ENCODE results near the gene CPLANE2. TPM values are rescaled to one million over a fixed set of nuclear protein-coding genes. Genes with fewer than 3 reads are reported as not detected.

The CPLANE2 gene
- total RNA-seq, 1 donor from 2014 or later = 3.5 TPM

DNA sequence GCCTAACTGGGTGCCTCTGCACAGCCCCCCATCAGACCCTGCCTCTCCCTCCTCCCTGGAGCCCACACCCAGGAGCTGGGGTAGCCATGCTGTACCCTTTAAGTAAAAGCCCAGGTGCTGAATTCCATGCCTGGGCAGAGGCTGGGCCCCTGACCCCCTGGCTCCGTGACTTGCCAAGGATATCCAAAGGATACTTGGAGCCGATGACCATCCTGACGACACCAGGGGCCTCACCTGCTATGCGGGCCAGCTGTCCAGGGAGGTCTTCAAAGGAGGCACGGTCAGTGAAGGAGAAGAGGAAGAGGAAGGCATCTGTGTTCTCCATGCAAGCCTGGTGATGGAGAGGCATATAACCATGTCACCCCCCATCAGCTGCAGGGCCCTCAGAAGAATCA is 4.7 kb downstream of the CPLANE2 start:
- Mint-ChIP-seq H3K36me3 (ENCODE audit: unreplicated experiment) (no peaks in the 10 kb centered on the region), H3K27ac (ENCODE audit: unreplicated experiment) (no peak overlapping the region), H3K4me3 (ENCODE audit: unreplicated experiment) (no peak overlapping the region), H3K9me3 (ENCODE audit: unreplicated experiment) (peaks cover 2% of the 10 kb centered on the region), H3K4me1 (ENCODE audit: low read depth, unreplicated experiment) (peaks cover 5% of the 10 kb centered on the region), H3K27me3 (ENCODE audit: unreplicated experiment) (peaks cover 14% of the 10 kb centered on the region)
- DNase-seq = no peak
- TF ChIP-seq, protein P1, sequence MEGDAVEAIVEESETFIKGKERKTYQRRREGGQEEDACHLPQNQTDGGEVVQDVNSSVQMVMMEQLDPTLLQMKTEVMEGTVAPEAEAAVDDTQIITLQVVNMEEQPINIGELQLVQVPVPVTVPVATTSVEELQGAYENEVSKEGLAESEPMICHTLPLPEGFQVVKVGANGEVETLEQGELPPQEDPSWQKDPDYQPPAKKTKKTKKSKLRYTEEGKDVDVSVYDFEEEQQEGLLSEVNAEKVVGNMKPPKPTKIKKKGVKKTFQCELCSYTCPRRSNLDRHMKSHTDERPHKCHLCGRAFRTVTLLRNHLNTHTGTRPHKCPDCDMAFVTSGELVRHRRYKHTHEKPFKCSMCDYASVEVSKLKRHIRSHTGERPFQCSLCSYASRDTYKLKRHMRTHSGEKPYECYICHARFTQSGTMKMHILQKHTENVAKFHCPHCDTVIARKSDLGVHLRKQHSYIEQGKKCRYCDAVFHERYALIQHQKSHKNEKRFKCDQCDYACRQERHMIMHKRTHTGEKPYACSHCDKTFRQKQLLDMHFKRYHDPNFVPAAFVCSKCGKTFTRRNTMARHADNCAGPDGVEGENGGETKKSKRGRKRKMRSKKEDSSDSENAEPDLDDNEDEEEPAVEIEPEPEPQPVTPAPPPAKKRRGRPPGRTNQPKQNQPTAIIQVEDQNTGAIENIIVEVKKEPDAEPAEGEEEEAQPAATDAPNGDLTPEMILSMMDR (IDR thresholded peaks at IDR 0.05; ENCODE audit: partially characterized antibody, unreplicated experiment) = no peak

DNA sequence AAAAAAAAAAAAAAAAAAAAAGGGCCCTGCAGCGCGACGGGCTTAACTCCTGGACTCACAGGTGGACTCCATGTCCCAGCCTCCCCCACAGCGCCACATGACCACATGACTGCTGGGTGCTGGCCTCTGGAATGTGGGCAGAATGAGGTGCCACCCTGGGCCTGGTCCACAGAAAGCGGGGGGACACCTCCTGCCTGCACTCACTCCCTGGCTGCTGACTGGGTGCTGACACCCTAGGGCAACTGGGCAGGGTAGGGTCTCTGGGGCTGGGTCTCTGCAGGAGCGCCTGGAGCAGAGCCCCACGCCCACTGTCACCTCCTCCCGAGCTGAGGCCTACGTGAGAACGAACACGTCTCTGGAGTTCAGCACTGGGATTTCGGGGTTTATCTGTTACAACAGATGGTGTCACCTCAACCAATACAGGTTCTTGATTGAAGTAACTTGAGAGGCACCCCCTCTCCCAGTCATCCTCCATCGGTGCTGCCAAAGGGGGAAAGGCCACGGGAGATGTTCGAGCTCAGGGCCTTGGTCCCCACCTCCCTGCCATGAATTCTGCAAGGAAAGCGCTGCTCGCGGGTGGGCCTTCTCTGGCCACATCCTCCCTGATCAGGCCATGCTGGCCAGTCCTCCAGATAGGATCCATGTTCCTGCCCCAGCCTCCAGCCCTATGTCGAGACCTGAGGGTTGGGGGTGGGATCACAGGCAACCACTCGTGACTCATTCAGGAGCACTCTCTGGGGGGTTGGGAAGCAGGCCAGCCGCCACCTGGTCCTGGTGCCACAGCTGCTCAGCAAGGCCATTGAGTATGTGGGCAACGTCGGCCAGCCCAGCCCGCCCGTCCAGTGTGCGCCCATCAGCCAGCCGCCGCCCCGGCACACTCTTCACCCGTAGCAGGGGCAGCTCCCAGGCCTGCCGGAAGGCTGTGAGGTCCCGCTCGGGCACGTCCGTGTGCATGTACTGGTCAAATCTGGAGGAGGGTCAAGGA is 5.4 kb downstream of the CPLANE2 start:
- TF ChIP-seq, protein P1 (IDR thresholded peaks at IDR 0.05; ENCODE audit: partially characterized antibody, unreplicated experiment) = no peak
- H3K4me3 Mint-ChIP-seq (ENCODE audit: unreplicated experiment) = no peak overlapping the region
- no peaks in the 10 kb centered on the region for H3K36me3 Mint-ChIP-seq (ENCODE audit: unreplicated experiment)
- peak; percentile 47 for DNase-seq
- H3K4me1 Mint-ChIP-seq (ENCODE audit: low read depth, unreplicated experiment) = peaks cover 5% of the 10 kb centered on the region
- H3K27ac Mint-ChIP-seq (ENCODE audit: unreplicated experiment) = no peak overlapping the region
- H3K27me3 Mint-ChIP-seq (ENCODE audit: unreplicated experiment) = peaks cover 16% of the 10 kb centered on the region
- peaks cover 4% of the 10 kb centered on the region for H3K9me3 Mint-ChIP-seq (ENCODE audit: unreplicated experiment)

DNA sequence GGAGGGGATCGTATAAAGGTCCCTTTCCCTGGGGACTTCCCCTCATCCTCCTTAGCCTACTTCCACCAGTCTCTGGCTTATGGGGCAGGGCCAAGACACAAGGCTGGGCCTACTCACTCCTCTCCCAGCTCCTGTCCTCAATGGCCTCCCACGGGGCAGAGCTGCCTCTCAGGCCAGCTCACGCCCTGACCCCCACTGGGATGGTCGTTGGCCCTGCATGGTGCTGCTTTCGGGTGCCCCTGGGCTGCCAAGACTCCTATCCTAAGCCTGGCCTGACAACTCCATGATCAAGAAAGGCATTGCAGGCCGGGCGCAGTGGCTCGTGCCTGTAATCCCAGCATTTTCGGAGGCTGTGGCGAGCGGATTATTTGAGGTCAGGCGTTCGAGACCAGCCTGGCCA is 6.2 kb downstream of the CPLANE2 start:
- no peak overlapping the region for H3K27ac Mint-ChIP-seq (ENCODE audit: unreplicated experiment)
- DNase-seq = no peak
- TF ChIP-seq, protein P1 (IDR thresholded peaks at IDR 0.05; ENCODE audit: partially characterized antibody, unreplicated experiment) = no peak
- H3K27me3 Mint-ChIP-seq (ENCODE audit: unreplicated experiment) = peaks cover 18% of the 10 kb centered on the region
- no peaks in the 10 kb centered on the region for H3K36me3 Mint-ChIP-seq (ENCODE audit: unreplicated experiment)
- H3K9me3 Mint-ChIP-seq (ENCODE audit: unreplicated experiment) = peaks cover 2% of the 10 kb centered on the region
- H3K4me3 Mint-ChIP-seq (ENCODE audit: unreplicated experiment) = no peak overlapping the region
- peaks cover 2% of the 10 kb centered on the region for H3K4me1 Mint-ChIP-seq (ENCODE audit: low read depth, unreplicated experiment)

DNA sequence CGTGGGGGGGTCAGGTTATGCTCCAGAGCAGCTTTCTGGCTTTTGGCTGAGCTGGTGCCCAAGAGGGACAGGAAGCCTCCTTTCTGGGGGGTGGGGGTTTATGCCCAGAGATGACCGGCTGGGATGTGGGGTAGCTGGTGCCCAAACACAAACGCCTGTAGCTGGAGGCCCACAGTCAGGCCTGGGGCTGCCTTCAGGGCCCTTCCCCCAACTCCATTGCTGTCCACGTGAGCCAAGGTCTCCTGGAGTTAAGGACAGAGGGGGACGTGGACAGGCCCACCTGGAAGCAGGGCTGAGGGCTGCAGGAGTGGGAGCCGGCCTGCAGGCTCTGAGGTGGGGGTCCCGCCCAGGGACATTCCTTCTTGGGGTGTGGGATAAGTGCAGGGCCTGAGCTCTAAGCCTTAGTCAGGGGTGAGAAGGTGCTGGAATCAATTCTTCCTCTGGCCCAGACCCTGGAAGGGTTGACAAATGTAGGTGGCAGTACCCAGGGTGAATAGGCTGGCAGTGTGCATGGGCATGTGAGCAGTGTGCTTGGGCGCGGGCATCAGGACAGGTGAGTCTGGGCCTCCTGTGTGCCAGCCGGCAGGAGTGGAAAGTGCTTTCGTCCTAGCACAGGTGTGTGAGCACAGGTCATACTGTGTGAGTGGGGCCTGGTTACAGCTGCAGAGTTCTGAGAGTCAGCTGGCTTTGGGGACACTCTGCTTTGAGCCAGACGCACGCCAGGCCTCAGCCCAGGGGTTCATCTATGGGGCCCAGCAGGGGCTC is 6.8 kb downstream of the CPLANE2 start:
- Mint-ChIP-seq H3K4me1 (ENCODE audit: low read depth, unreplicated experiment) (peaks cover 2% of the 10 kb centered on the region), H3K36me3 (ENCODE audit: unreplicated experiment) (no peaks in the 10 kb centered on the region), H3K4me3 (ENCODE audit: unreplicated experiment) (no peak overlapping the region), H3K27ac (ENCODE audit: unreplicated experiment) (no peak overlapping the region), H3K27me3 (ENCODE audit: unreplicated experiment) (peaks cover 18% of the 10 kb centered on the region), H3K9me3 (ENCODE audit: unreplicated experiment) (peaks cover 2% of the 10 kb centered on the region)
- TF ChIP-seq, protein P1 (IDR thresholded peaks at IDR 0.05; ENCODE audit: partially characterized antibody, unreplicated experiment) = no peak
- no peak for DNase-seq

All from glutamatergic neuron (in vitro differentiated cells).